Activated naive CD8-positive, alpha-beta T cell (primary cell): Measurements from ENCODE around the gene HOXA2.

Experiments
- H3K27ac Mint-ChIP-seq: one replicate; pipeline ENCODE4 v1.8.0; 2021; ENCODE audit warnings: mixed read lengths
- H3K27me3 Mint-ChIP-seq: one replicate; pipeline ENCODE4 v1.8.0; 2021; ENCODE audit warnings: mixed read lengths
- H3K36me3 Mint-ChIP-seq: one replicate; pipeline ENCODE4 v1.8.0; 2021; ENCODE audit warnings: mixed read lengths
- H3K4me1 Mint-ChIP-seq: one replicate; pipeline ENCODE4 v1.8.0; 2021; ENCODE audit warnings: low read depth, mixed read lengths
- H3K4me3 Mint-ChIP-seq: one replicate; pipeline ENCODE4 v1.8.0; 2021; ENCODE audit warnings: mild to moderate bottlenecking, mixed read lengths
- H3K9me3 Mint-ChIP-seq: one replicate; pipeline ENCODE4 v1.8.0; 2021; ENCODE audit warnings: low read depth, mixed read lengths

Gene HOXA2

GRCh38 chr7:27093184-27093895 lies 9.1 kb downstream of the HOXA2 start:
- Mint-ChIP-seq H3K27ac (no peak overlapping the region), H3K9me3 (no peaks in the 10 kb centered on the region), H3K36me3 (no peaks in the 10 kb centered on the region), H3K4me3 (no peak overlapping the region), H3K27me3 (peaks cover 53% of the 10 kb centered on the region), H3K4me1 (peaks cover 15% of the 10 kb centered on the region)

GRCh38 chr7:27092819-27093110 lies 9.7 kb downstream of the HOXA2 start:
- H3K27me3 Mint-ChIP-seq, result peaks cover 52% of the 10 kb centered on the region
- no peak overlapping the region for H3K4me3 Mint-ChIP-seq
- no peaks in the 10 kb centered on the region for H3K36me3 Mint-ChIP-seq
- H3K27ac Mint-ChIP-seq, result no peak overlapping the region
- H3K4me1 Mint-ChIP-seq, result peaks cover 14% of the 10 kb centered on the region
- no peaks in the 10 kb centered on the region for H3K9me3 Mint-ChIP-seq

GRCh38 chr7:27091941-27092818 lies 10.3 kb downstream of the HOXA2 start:
- Mint-ChIP-seq H3K36me3 (no peaks in the 10 kb centered on the region), H3K4me3 (no peak overlapping the region), H3K9me3 (no peaks in the 10 kb centered on the region), H3K27ac (no peak overlapping the region), H3K4me1 (peaks cover 13% of the 10 kb centered on the region), H3K27me3 (peaks cover 51% of the 10 kb centered on the region)

- Mint-ChIP-seq H3K27ac (no peak overlapping the region), H3K4me1 (peaks cover 11% of the 10 kb centered on the region), H3K36me3 (no peaks in the 10 kb centered on the region), H3K27me3 (peaks cover 52% of the 10 kb centered on the region), H3K4me3 (no peak overlapping the region), H3K9me3 (no peaks in the 10 kb centered on the region)
Measured at GRCh38 chr7:27091105-27091504, 11.4 kb downstream of the HOXA2 start.

- H3K4me3 Mint-ChIP-seq, result peak overlapping the region; percentile 18
Measured at GRCh38 chr7:27088002-27088922, 14.2 kb downstream of the HOXA2 start.

GRCh38 chr7:27083646-27084045 lies 18.8 kb downstream of the HOXA2 start:
- no peak overlapping the region for H3K4me3 Mint-ChIP-seq
- no peaks in the 10 kb centered on the region for H3K9me3 Mint-ChIP-seq
- H3K27me3 Mint-ChIP-seq, result peaks cover 13% of the 10 kb centered on the region
- peaks cover 4% of the 10 kb centered on the region for H3K4me1 Mint-ChIP-seq
- no peak overlapping the region for H3K27ac Mint-ChIP-seq
- H3K36me3 Mint-ChIP-seq, result no peaks in the 10 kb centered on the region

More at GRCh38 chr7:27088002-27088922, 14.2 kb downstream of the HOXA2 start:
- H3K4me1 Mint-ChIP-seq, result peaks cover 4% of the 10 kb centered on the region
- H3K9me3 Mint-ChIP-seq, result no peaks in the 10 kb centered on the region
- no peaks in the 10 kb centered on the region for H3K36me3 Mint-ChIP-seq
- no peak overlapping the region for H3K27ac Mint-ChIP-seq
- H3K27me3 Mint-ChIP-seq, result peaks cover 39% of the 10 kb centered on the region

- H3K27ac Mint-ChIP-seq, result no peak overlapping the region
- H3K9me3 Mint-ChIP-seq, result no peaks in the 10 kb centered on the region
- peaks cover 4% of the 10 kb centered on the region for H3K27me3 Mint-ChIP-seq
- H3K4me1 Mint-ChIP-seq, result no peaks in the 10 kb centered on the region
- H3K4me3 Mint-ChIP-seq, result no peak overlapping the region
- no peaks in the 10 kb centered on the region for H3K36me3 Mint-ChIP-seq
Measured at GRCh38 chr7:27082171-27082570, 20.3 kb downstream of the HOXA2 start.

- no peak overlapping the region for H3K27ac Mint-ChIP-seq
- H3K4me3 Mint-ChIP-seq, result no peak overlapping the region
- H3K27me3 Mint-ChIP-seq, result peaks cover under 1% of the 10 kb centered on the region
- no peaks in the 10 kb centered on the region for H3K9me3 Mint-ChIP-seq
- no peaks in the 10 kb centered on the region for H3K4me1 Mint-ChIP-seq
- no peaks in the 10 kb centered on the region for H3K36me3 Mint-ChIP-seq
Measured at GRCh38 chr7:27080844-27081436, 21.5 kb downstream of the HOXA2 start.

- Mint-ChIP-seq H3K4me1 (no peaks in the 10 kb centered on the region), H3K27me3 (no peaks in the 10 kb centered on the region), H3K27ac (no peak overlapping the region), H3K9me3 (no peaks in the 10 kb centered on the region), H3K36me3 (no peaks in the 10 kb centered on the region), H3K4me3 (no peak overlapping the region)
Measured at GRCh38 chr7:27079234-27079975, 23.1 kb downstream of the HOXA2 start.

GRCh38 chr7:27078616-27079233 lies 23.8 kb downstream of the HOXA2 start:
- no peaks in the 10 kb centered on the region for H3K9me3 Mint-ChIP-seq
- no peak overlapping the region for H3K4me3 Mint-ChIP-seq
- no peak overlapping the region for H3K27ac Mint-ChIP-seq
- peaks cover 3% of the 10 kb centered on the region for H3K27me3 Mint-ChIP-seq
- no peaks in the 10 kb centered on the region for H3K4me1 Mint-ChIP-seq
- H3K36me3 Mint-ChIP-seq, result no peaks in the 10 kb centered on the region

GRCh38 chr7:27073076-27073475 lies 29.4 kb downstream of the HOXA2 start:
- H3K9me3 Mint-ChIP-seq, result no peaks in the 10 kb centered on the region
- H3K4me1 Mint-ChIP-seq, result no peaks in the 10 kb centered on the region
- H3K4me3 Mint-ChIP-seq, result no peak overlapping the region
- H3K36me3 Mint-ChIP-seq, result no peaks in the 10 kb centered on the region
- H3K27me3 Mint-ChIP-seq, result peaks cover 8% of the 10 kb centered on the region
- H3K27ac Mint-ChIP-seq, result no peak overlapping the region

GRCh38 chr7:27071622-27072390 lies 30.7 kb downstream of the HOXA2 start:
- H3K4me3 Mint-ChIP-seq, result no peak overlapping the region
- no peaks in the 10 kb centered on the region for H3K36me3 Mint-ChIP-seq
- no peak overlapping the region for H3K27ac Mint-ChIP-seq
- no peaks in the 10 kb centered on the region for H3K9me3 Mint-ChIP-seq
- H3K4me1 Mint-ChIP-seq, result peaks cover 7% of the 10 kb centered on the region
- H3K27me3 Mint-ChIP-seq, result peaks cover 8% of the 10 kb centered on the region

- no peaks in the 10 kb centered on the region for H3K36me3 Mint-ChIP-seq
- H3K4me3 Mint-ChIP-seq, result no peak overlapping the region
- no peak overlapping the region for H3K27ac Mint-ChIP-seq
- H3K4me1 Mint-ChIP-seq, result peaks cover 7% of the 10 kb centered on the region
- H3K9me3 Mint-ChIP-seq, result no peaks in the 10 kb centered on the region
- H3K27me3 Mint-ChIP-seq, result peaks cover 4% of the 10 kb centered on the region
Measured at GRCh38 chr7:27068259-27068658, 34.2 kb downstream of the HOXA2 start.
